Measurements from ENCODE around the gene NPIPA5. TPM values are rescaled to one million over a fixed set of nuclear protein-coding genes. Genes with fewer than 3 reads are reported as not detected.

Gene NPIPA5
- under 0.01 TPM in 1 of 2 replicates, not detected in the other for total RNA-seq

DNA sequence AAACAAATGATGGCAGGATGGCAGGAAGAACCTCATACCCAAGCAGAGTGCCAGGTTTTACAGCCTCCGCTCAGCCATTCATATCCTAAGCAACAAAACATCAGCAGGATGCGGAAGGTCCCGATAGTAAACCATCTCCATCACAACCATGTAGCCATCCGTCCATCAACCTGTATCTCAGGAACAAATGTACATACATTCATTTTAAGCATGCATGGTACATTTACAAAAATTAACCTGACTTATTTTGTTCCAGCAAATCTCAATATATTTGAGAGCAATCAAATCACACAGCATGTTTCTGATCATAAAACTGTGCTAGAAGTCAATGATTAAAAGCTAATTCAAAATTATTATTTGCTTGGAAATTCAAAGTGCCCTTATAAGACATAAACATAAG is at the start of gene NPIPA5:
TSS of gene NPIPA5 (minus strand) at position 101 of the 400 bp plus-strand sequence. CDS start at position 101, 0 bp downstream.

GRCh38 chr16:15395631-15396508 is 17.8 kb upstream of the NPIPA5 start, which contains the start of gene MPV17L:
MPV17L (plus strand) TSS chr16:15395754; CDS start chr16:15395898, 144 bp downstream.

Other genes with a start within 250 kb of the NPIPA5 start
- gene MPV17L, start 17.5 kb upstream of the NPIPA5 start, total RNA-seq = 0.37 and 1.2 TPM in 2 replicates
- gene BMERB1, start 56.3 kb upstream of the NPIPA5 start, total RNA-seq = 42.6 and 45.9 TPM in 2 replicates

Measured in subcutaneous preadipocyte (primary cell).